A673 (cell line): Measurements from ENCODE around the gene BHLHA9. TPM values are rescaled to one million over a fixed set of nuclear protein-coding genes. Genes with fewer than 3 reads are reported as not detected.
A peak's percentile ranks its signal among the peaks of the same experiment; 100 is the strongest.

Experiments
- BruUV-seq: library from RNA; stranded (reverse); fragments of 400-500 nt; replicated peaks from 2 replicates; lab custom pipeline; 2021; lab: Mats Ljungman, UMichigan
- CTCF ChIA-PET: fragments of 300-600 bp; sonication (Branson Sonifier 250); formaldehyde crosslinking; loops from one replicate; lab custom pipeline; 2022; ENCODE audit warnings: antibody characterized with exemption; lab: Charles Lee
- POLR2A ChIA-PET: fragments of 300-600 bp; sonication (Branson Sonifier 250); formaldehyde crosslinking; loops from one replicate; lab custom pipeline; 2022; ENCODE audit warnings: antibody characterized with exemption; ENCODE audit not compliant: low non-redundant PET; lab: Charles Lee
- DNase-seq: peaks from one replicate; pipeline ENCODE4 v3.0.0-alpha.2; 2015; ENCODE audit warnings: low spot score
- H3K27ac ChIP-seq: fragments of 200-600 bp; sonication (generic); 2 replicates; pipeline ENCODE4 v1.5.1; 2016; ENCODE audit warnings: mixed run types, low read depth, mild to moderate bottlenecking, mixed read lengths, antibody characterized with exemption, low read length; ENCODE audit not compliant: poor library complexity, severe bottlenecking
- H3K27me3 ChIP-seq: fragments of 200-600 bp; sonication (generic); replicated peaks from 2 replicates; pipeline ENCODE4 v1.6.1; 2017; ENCODE audit warnings: mixed run types, low read depth, mild to moderate bottlenecking, mixed read lengths, antibody characterized with exemption, low read length; ENCODE audit not compliant: insufficient read depth, poor library complexity
- H3K36me3 ChIP-seq: fragments of 200-600 bp; sonication (generic); 2 replicates; pipeline ENCODE4 v1.6.1; 2016; ENCODE audit warnings: mixed run types, mild to moderate bottlenecking, mixed read lengths, antibody characterized with exemption, low read length; ENCODE audit not compliant: insufficient read depth, poor library complexity, severe bottlenecking
- H3K4me1 ChIP-seq: fragments of 200-600 bp; sonication (generic); 2 replicates; pipeline ENCODE4 v1.6.1; 2017; ENCODE audit warnings: mixed run types, mild to moderate bottlenecking, mixed read lengths, antibody characterized with exemption, low read length; ENCODE audit not compliant: insufficient read depth, poor library complexity, severe bottlenecking
- H3K4me3 ChIP-seq: fragments of 200-600 bp; sonication (generic); 2 replicates; pipeline ENCODE4 v1.5.1; 2016; ENCODE audit warnings: low read depth, mixed run types, mild to moderate bottlenecking, mixed read lengths, low read length; ENCODE audit not compliant: poor library complexity, severe bottlenecking
- H3K9me3 ChIP-seq: fragments of 200-600 bp; sonication (generic); 2 replicates; pipeline ENCODE4 v1.6.1; 2016; ENCODE audit warnings: mixed run types, low read depth, mild to moderate bottlenecking, mixed read lengths, antibody characterized with exemption, low read length; ENCODE audit not compliant: poor library complexity, severe bottlenecking
- EZH2 ChIP-seq: fragments of 200-600 bp; sonication (generic); IDR thresholded peaks from 2 replicates; pipeline ENCODE4 v1.6.1; 2017; ENCODE audit warnings: borderline replicate concordance, low read depth, mild to moderate bottlenecking, mixed read lengths, antibody characterized with exemption, low read length; ENCODE audit not compliant: poor library complexity, severe bottlenecking
- intact Hi-C: fragments of 100-400 bp; cut with micrococcal nuclease; formaldehyde crosslinking; loops from one replicate; pipeline ENCODE4 v1.10.0; 2022; ENCODE audit not compliant: unreplicated experiment
- total RNA-seq: library from RNA; stranded (reverse); gene quantifications from 2 replicates; pipeline ENCODE4 v1.2.3, GENCODE V29; 2021
- TF ChIP-seq, protein P1 (sequence below): fragments of 300-800, 200-600 bp; sonication (generic); conservative IDR thresholded peaks from 2 replicates; pipeline ENCODE4 v1.5.1; 2017; ENCODE audit warnings: low read depth, mild to moderate bottlenecking, antibody characterized with exemption, low read length, moderate library complexity, mixed read lengths

The BHLHA9 gene
- total RNA-seq, 1 experiment from 2014 or later: not detected

DNA sequence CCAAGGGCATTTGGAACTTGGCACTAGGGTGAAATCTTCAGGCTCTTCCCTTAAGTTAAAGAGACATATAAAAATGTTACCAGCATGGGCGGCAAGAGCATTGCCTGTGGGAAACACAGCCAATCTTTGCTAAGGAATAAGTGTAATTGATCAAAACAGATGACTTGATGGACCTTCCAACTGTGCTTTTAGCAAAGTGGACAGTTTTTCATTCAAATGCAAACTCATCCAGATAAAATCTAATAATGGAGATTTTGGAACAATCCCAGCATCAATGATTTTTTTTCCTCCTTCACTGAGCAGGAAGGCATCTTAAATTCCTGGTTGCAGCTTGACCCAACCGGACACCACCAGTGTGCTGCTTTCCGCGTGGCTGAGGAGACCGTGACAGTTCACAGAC lies 42.9 kb upstream of the BHLHA9 start:
- intact Hi-C loops: no loop called here
- Histone ChIP-seq H3K27ac (no peak overlapping the region), H3K36me3 (no peaks in the 10 kb centered on the region), H3K9me3 (no peaks in the 10 kb centered on the region), H3K4me1 (peaks cover 12% of the 10 kb centered on the region), H3K4me3 (no peak overlapping the region), H3K27me3 (peaks cover 46% of the 10 kb centered on the region)
- ChIA-PET CTCF (no interaction called here), POLR2A (no interaction called here)
- no peak for DNase-seq
- BruUV-seq: no TSS peak
- TF ChIP-seq, protein P1, sequence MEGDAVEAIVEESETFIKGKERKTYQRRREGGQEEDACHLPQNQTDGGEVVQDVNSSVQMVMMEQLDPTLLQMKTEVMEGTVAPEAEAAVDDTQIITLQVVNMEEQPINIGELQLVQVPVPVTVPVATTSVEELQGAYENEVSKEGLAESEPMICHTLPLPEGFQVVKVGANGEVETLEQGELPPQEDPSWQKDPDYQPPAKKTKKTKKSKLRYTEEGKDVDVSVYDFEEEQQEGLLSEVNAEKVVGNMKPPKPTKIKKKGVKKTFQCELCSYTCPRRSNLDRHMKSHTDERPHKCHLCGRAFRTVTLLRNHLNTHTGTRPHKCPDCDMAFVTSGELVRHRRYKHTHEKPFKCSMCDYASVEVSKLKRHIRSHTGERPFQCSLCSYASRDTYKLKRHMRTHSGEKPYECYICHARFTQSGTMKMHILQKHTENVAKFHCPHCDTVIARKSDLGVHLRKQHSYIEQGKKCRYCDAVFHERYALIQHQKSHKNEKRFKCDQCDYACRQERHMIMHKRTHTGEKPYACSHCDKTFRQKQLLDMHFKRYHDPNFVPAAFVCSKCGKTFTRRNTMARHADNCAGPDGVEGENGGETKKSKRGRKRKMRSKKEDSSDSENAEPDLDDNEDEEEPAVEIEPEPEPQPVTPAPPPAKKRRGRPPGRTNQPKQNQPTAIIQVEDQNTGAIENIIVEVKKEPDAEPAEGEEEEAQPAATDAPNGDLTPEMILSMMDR: no peak
- TF ChIP-seq EZH2: no peak

DNA sequence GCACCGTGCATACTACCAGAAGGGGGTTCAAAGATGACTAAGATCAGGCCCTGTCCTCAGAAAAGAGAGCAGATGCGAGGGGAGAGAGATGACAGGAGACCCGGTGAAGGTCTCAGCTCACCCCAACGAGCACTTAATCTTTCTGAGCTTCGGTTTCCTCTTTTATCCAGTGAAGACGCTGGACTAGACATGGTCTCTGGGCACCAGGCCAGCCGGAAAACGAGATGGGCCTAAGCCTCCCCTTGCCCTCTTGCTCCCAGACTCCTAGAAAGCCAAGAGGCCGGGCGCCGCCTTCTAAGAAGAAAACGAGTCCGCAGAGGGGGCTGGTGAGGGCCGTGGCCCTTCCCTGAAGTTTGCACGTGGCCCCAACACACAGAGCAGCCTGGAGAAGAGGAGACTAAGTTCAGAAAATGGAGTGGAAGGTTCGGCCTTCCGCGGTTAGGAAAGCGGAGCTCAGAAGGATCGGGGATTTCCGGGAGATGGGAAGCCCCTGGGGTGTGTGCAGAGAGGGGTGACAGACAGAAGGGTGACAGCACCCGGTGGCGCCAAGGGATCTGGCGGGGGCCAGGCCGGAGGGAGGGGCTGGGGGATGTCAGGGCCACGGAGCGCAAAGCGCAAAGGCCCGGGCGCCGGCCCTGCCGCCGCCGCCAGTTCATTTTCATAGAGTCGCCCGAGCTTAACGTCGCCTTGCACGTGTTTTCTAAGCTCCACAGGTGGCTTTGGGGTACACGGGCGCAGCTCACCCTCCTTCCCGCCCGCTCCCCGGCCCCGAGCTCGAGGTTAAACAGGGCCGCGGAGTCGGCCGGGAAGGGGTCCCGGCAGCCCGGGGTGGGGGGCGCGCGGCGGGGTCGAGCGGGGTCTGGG lies 42.1 kb upstream of the BHLHA9 start:
- BruUV-seq: no TSS peak
- TF ChIP-seq EZH2: peak; percentile 45
- TF ChIP-seq, protein P1: no peak
- intact Hi-C loops: no loop called here
- CTCF ChIA-PET: no interaction called here
- H3K27ac ChIP-seq: no peak overlapping the region
- peaks cover 12% of the 10 kb centered on the region for H3K4me1 ChIP-seq
- H3K4me3 ChIP-seq: no peak overlapping the region
- no peaks in the 10 kb centered on the region for H3K9me3 ChIP-seq
- H3K27me3 ChIP-seq: peaks cover 46% of the 10 kb centered on the region
- no peak for DNase-seq
- no peaks in the 10 kb centered on the region for H3K36me3 ChIP-seq
- POLR2A ChIA-PET: no interaction called here

DNA sequence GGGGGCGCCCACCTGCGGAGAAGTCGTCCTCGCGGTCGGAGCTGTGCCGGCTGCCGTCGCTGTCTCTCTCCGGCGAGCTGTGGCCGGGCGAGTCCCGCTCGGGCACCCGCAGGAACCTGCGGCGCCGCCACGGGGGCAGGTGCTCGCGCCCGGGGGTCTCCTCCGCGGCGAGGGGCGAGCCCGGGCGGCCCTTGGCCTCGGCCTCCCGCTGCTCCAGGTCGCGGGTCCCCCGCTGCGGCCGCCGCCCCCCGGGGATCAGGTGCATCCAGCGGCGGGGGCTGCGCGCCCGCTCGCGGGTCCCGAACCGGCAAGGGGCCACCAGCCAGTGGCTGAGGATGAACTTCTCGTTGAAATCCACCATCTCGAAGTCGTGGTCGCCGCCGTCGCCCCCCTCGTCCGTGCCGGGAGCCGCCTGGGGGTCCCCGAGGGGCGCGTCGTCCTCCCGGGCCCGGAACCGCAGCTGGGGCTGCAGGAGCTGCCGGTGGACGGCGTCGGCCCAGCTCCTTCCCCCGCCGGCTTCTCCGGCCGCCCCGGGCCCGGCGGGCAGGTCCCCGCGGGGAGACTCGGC lies 41.4 kb upstream of the BHLHA9 start:
- no peak for DNase-seq
- ChIA-PET POLR2A (no interaction called here), CTCF (no interaction called here)
- TF ChIP-seq, protein P1: no peak
- TF ChIP-seq EZH2: peak; percentile 32
- BruUV-seq: no TSS peak
- no peaks in the 10 kb centered on the region for H3K9me3 ChIP-seq
- H3K27me3 ChIP-seq: peaks cover 46% of the 10 kb centered on the region
- H3K27ac ChIP-seq: no peak overlapping the region
- H3K4me1 ChIP-seq: peaks cover 12% of the 10 kb centered on the region
- H3K36me3 ChIP-seq: no peaks in the 10 kb centered on the region
- intact Hi-C loops: no loop called here
- H3K4me3 ChIP-seq: peak overlapping the region; percentile 45
